Measurements from ENCODE around the gene SPATA4.

The SPATA4 gene

GRCh38 chr4:176149680-176150355 lies 45.6 kb downstream of the SPATA4 start:
- TF ChIP-seq, protein P1, sequence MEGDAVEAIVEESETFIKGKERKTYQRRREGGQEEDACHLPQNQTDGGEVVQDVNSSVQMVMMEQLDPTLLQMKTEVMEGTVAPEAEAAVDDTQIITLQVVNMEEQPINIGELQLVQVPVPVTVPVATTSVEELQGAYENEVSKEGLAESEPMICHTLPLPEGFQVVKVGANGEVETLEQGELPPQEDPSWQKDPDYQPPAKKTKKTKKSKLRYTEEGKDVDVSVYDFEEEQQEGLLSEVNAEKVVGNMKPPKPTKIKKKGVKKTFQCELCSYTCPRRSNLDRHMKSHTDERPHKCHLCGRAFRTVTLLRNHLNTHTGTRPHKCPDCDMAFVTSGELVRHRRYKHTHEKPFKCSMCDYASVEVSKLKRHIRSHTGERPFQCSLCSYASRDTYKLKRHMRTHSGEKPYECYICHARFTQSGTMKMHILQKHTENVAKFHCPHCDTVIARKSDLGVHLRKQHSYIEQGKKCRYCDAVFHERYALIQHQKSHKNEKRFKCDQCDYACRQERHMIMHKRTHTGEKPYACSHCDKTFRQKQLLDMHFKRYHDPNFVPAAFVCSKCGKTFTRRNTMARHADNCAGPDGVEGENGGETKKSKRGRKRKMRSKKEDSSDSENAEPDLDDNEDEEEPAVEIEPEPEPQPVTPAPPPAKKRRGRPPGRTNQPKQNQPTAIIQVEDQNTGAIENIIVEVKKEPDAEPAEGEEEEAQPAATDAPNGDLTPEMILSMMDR (IDR thresholded peaks at IDR 0.05; ENCODE audit: borderline replicate concordance, insufficient read depth, low read depth, low read length): no peak
- no peak overlapping the region for H3K4me3 ChIP-seq (ENCODE audit: low read depth, low read length)

- TF ChIP-seq, protein P1 (IDR thresholded peaks at IDR 0.05; ENCODE audit: borderline replicate concordance, insufficient read depth, low read depth, low read length): no peak
- no peak overlapping the region for H3K4me3 ChIP-seq (ENCODE audit: low read depth, low read length)
These were observed 53.1 kb downstream of the SPATA4 start for GRCh38 chr4:176142253-176142652.

DNA sequence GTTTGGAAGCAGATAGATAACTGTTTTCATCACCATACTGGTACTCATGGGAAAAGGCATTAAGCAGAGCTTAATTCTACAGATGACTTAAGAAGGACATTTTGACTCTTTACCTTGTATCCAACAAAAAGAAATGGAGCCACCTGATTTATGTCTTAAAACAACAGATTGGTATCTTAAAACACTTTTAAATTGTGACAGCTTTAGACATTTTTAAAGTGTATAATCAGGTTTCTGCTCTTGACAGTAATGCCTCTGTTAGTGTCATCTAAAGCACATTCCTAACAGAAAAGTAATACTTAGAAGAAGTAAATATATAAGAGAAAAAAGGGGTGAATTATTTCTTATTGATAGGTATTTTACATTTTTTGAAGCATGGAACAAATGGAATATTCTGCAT lies 55.9 kb downstream of the SPATA4 start:
- TF ChIP-seq, protein P1 (IDR thresholded peaks at IDR 0.05; ENCODE audit: borderline replicate concordance, insufficient read depth, low read depth, low read length): no peak

DNA sequence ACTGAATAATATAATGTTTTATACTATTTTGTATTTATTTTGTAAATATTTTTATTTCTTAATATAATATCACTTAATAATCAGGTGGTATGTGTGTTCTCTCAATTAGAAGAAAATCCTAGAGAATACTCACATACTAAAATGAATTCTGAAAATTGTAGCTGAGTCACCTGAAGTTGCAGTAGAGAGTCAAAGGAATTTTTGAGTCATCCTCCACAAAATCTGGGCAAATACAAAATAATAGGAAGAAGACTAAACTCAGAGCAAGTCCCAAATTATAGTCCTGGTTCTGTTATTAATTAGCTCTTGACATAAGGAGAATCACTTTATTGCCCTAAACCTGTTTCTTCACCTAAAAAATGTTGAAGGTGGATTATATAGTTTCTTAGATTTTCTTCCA lies 57.8 kb downstream of the SPATA4 start:
- TF ChIP-seq, protein P1 (IDR thresholded peaks at IDR 0.05; ENCODE audit: borderline replicate concordance, insufficient read depth, low read depth, low read length): no peak

More for the DNA sequence above, 55.9 kb downstream of the SPATA4 start:
- no peak overlapping the region for H3K4me3 ChIP-seq (ENCODE audit: low read depth, low read length)

GRCh38 chr4:176134670-176135069 lies 60.7 kb downstream of the SPATA4 start:
- no peak overlapping the region for H3K4me3 ChIP-seq (ENCODE audit: low read depth, low read length)
- TF ChIP-seq, protein P1 (IDR thresholded peaks at IDR 0.05; ENCODE audit: borderline replicate concordance, insufficient read depth, low read depth, low read length): no peak

More for the DNA sequence above, 57.8 kb downstream of the SPATA4 start:
- no peak overlapping the region for H3K4me3 ChIP-seq (ENCODE audit: low read depth, low read length)

All from GM12875 (cell line).